Activated T-cell treated with anti-CD3 and anti-CD28 coated beads, Interleukin-2, amount 50 U/mL, for 72 hours (primary cell): ENCODE measurements around the gene NFKBIZ. TPM values are rescaled to one million over a fixed set of nuclear protein-coding genes. Genes with fewer than 3 reads are reported as not detected.

Experiments used
- ATAC-seq, 2 donors: fragments of 150-1000 bp; cut with Tn5 transposase; replicated peaks in 1 of 2; 2 replicates each; pipeline ENCODE4 v1.10.0; 2021; ENCODE audit warnings: moderate library complexity in 2 of 2, mild to moderate bottlenecking in 1 of 2
- DNase-seq, 2 donors: peaks; one replicate each; pipeline ENCODE4 v3.0.0; 2021 to 2022; ENCODE audit warnings: mixed read lengths in 1 of 2
- H3K27ac Mint-ChIP-seq: one replicate; pipeline ENCODE4 v1.8.0; 2022; ENCODE audit warnings: mild to moderate bottlenecking, moderate library complexity, mixed read lengths
- H3K27me3 Mint-ChIP-seq: one replicate; pipeline ENCODE4 v1.8.0; 2022; ENCODE audit warnings: low read depth, mixed read lengths
- H3K36me3 Mint-ChIP-seq, 2 donors: one replicate each; pipeline ENCODE4 v1.8.0; 2022; ENCODE audit warnings: mixed read lengths in 2 of 2, mild to moderate bottlenecking in 1 of 2; ENCODE audit not compliant: insufficient read depth in 2 of 2
- H3K4me1 Mint-ChIP-seq: one replicate; pipeline ENCODE4 v1.8.0; 2022; ENCODE audit warnings: low read depth, mixed read lengths
- H3K4me3 Mint-ChIP-seq, 2 donors: one replicate each; pipeline ENCODE4 v1.8.0; 2022; ENCODE audit warnings: mild to moderate bottlenecking in 2 of 2, mixed read lengths in 2 of 2, moderate library complexity in 2 of 2
- H3K9me3 Mint-ChIP-seq, 2 donors: one replicate each; pipeline ENCODE4 v1.8.0; 2022; ENCODE audit warnings: mixed read lengths in 2 of 2
- total RNA-seq, 2 donors: library from RNA; stranded (reverse); gene quantifications; one replicate each; pipeline ENCODE4 v1.2.3, GENCODE V29; 2022

NFKBIZ gene
- total RNA-seq, 2 donors from 2014 or later = 116 to 208 TPM

DNA sequence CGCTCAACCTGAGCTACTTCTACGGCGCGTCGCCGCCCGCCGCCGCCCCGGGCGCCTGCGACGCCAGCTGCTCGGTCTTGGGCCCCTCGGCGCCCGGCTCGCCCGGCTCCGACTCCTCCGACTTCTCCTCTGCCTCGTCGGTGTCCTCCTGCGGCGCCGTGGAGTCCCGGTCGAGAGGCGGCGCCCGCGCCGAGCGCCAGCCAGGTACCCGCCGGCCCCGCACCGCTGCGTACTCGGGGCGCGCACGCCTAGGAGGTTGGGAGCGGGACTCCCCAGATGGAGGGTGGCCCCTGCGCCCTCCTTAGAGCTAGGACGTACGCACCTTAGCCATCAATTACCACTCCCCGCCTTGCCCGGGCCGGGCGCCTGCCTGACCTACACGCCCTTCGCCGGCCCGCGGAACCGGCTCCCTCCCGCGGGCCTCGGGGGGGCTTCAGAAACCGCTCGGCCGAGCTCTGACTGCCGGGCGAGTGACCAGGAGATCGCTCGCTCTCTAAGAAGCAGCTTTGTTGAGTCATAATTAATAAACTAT lies 466 bp downstream of the NFKBIZ start:
- DNase-seq = peak; percentile 67 to 72
- H3K27ac Mint-ChIP-seq = peak overlapping the region; percentile 100
- ATAC-seq = peak; percentile 33 to 38
- peaks cover 40 to 47% of the 10 kb centered on the region in 2 donors for H3K36me3 Mint-ChIP-seq
- no peaks in the 10 kb centered on the region for H3K9me3 Mint-ChIP-seq
- H3K4me3 Mint-ChIP-seq = peak overlapping the region; percentile 92 to 98
- peaks cover 48% of the 10 kb centered on the region for H3K4me1 Mint-ChIP-seq
- no peaks in the 10 kb centered on the region for H3K27me3 Mint-ChIP-seq

DNA sequence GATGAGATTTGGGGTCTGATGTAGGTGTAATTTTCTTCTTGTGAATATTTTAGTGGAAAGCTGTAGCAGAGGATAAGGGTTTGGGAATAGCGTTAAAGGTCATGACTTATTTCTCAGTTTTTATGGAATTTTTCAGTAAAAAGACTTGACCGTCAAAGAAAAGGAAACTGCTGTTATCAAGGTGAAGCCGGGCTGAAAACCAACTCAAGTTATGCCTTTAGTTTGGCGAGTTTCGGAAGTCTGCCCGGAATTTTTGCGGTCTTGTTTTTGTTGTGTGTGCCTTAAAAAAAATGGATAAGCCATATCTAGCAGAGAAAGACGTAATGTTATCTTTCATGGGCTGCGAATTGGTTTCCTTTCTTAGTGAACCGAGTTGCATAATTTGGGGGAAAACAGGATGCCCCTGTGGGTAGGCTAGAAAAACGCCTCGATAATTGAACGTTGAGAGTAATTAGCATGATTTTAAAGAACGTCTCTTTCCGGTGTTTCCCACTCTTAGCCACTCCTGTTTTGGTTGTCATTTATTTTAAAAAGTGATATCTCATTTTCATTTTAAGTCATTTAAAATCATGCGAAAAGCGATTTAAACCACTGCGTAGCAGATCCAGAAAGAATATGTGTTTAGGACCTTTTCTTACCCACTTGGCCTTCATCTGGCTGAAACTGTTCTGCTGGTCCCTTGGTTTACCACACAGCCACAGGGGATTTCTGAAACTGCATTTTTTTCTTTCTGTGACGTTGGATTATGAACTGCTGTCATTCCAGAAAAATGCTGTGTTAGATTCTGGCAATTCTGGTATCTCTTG lies 1.1 kb downstream of the NFKBIZ start:
- H3K4me1 Mint-ChIP-seq = peaks cover 54% of the 10 kb centered on the region
- H3K27ac Mint-ChIP-seq = peak overlapping the region; percentile 100
- ATAC-seq (peak; percentile 45 to 61), DNase-seq (peak; percentile 77 to 78)
- H3K36me3 Mint-ChIP-seq = peaks cover 45 to 54% of the 10 kb centered on the region in 2 donors
- H3K9me3 Mint-ChIP-seq = no peaks in the 10 kb centered on the region
- peak overlapping the region; percentile 92 to 98 for H3K4me3 Mint-ChIP-seq
- H3K27me3 Mint-ChIP-seq = no peaks in the 10 kb centered on the region

DNA sequence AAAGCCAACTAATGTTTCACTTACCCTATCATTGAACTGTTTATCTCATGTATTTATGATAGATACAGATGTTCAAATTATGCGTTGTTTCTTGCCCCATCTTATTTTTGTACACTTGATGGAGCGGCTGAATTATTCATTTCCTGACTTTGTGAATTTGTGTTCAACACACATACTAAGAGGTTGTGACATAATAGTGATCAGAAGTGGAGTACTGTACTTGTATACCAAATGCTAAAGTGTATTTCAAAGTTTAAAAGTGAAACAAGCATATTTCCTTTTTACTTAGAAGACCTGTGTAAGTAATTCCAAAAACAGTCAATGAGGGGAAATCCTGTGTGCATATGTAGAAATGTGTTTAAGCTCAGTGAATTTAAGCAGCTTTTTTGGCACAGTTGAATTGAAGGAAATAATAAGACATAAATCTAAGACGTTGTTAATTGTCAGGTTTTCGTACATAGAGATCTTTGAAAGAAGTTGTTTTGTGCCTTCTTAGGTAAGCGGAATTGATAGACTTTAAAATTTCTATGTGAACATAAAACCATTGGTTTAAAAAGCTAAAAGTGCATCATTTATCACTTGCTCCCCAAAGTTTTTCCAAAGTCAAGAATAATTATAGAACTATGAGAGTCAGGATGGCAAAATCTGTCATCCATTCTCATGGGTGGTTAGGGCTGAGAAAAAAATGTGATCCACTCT lies 1.9 kb downstream of the NFKBIZ start:
- peaks cover 59% of the 10 kb centered on the region for H3K4me1 Mint-ChIP-seq
- ATAC-seq (peak; percentile 29 to 37), DNase-seq (no peak)
- no peaks in the 10 kb centered on the region for H3K9me3 Mint-ChIP-seq
- H3K36me3 Mint-ChIP-seq = peaks cover 45 to 58% of the 10 kb centered on the region in 2 donors
- no peaks in the 10 kb centered on the region for H3K27me3 Mint-ChIP-seq
- peak overlapping the region; percentile 92 to 98 for H3K4me3 Mint-ChIP-seq
- H3K27ac Mint-ChIP-seq = peak overlapping the region; percentile 100

DNA sequence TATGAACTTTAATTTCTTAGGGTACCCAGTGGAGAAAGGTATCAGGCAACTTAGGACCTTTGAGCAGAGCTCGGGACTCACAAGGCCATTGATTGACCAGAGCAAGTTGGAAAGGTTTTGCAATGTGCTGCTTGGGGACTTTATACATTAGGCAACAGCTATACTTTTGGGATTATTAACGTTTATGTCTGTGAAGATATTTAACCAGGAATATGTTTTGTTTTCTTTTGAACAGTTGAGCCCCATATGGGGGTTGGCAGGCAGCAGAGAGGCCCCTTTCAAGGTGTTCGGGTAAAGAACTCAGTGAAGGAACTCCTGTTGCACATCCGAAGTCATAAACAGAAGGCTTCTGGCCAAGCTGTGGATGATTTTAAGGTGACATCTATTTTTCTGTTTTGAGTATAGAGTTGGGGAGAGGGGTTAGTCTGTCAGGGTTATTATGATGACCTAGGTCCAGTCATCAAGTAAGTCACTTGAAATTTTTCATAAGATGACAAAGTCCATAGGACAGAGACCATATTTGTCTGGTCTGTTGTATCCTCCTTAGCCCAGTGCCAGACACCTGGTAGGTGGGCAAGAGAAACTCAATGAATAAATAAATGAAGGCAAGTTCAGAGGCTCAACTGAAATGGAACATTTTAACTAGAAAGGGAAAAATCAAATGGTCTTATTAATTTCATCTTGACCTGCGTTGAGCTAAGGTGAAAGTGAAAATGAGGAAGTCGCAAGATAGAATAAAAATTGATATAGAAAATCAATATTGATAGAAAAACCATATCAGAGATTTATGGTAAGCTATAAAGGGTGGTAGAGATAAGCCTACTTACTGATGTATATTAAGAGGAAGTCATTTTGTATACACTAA lies 2.8 kb downstream of the NFKBIZ start:
- H3K27me3 Mint-ChIP-seq = no peaks in the 10 kb centered on the region
- H3K36me3 Mint-ChIP-seq = peaks cover 45 to 67% of the 10 kb centered on the region in 2 donors
- peaks cover 65% of the 10 kb centered on the region for H3K4me1 Mint-ChIP-seq
- H3K4me3 Mint-ChIP-seq = peak overlapping the region; percentile 92 to 98
- ATAC-seq (no peak), DNase-seq (no peak)
- no peaks in the 10 kb centered on the region for H3K9me3 Mint-ChIP-seq
- H3K27ac Mint-ChIP-seq = peak overlapping the region; percentile 100

DNA sequence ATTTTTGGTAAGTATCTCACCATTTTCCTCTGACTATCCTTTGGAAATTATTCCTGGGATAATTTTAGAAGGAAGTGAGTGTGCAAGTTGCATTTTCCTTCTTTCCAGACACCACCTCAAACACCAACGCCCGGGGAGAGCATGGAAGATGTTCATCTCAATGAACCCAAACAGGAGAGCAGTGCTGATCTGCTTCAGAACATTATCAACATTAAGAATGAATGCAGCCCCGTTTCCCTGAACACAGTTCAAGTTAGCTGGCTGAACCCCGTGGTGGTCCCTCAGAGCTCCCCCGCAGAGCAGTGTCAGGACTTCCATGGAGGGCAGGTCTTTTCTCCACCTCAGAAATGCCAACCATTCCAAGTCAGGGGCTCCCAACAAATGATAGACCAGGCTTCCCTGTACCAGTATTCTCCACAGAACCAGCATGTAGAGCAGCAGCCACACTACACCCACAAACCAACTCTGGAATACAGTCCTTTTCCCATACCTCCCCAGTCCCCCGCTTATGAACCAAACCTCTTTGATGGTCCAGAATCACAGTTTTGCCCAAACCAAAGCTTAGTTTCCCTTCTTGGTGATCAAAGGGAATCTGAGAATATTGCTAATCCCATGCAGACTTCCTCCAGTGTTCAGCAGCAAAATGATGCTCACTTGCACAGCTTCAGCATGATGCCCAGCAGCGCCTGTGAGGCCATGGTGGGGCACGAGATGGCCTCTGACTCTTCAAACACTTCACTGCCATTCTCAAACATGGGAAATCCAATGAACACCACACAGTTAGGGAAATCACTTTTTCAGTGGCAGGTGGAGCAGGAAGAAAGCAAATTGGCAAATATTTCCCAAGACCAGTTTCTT lies 3.9 kb downstream of the NFKBIZ start:
- H3K36me3 Mint-ChIP-seq = peaks cover 51 to 76% of the 10 kb centered on the region in 2 donors
- peak overlapping the region; percentile 92 to 98 for H3K4me3 Mint-ChIP-seq
- no peaks in the 10 kb centered on the region for H3K9me3 Mint-ChIP-seq
- DNase-seq (no peak), ATAC-seq (no peak)
- no peaks in the 10 kb centered on the region for H3K27me3 Mint-ChIP-seq
- H3K4me1 Mint-ChIP-seq = peaks cover 72% of the 10 kb centered on the region
- peak overlapping the region; percentile 100 for H3K27ac Mint-ChIP-seq

DNA sequence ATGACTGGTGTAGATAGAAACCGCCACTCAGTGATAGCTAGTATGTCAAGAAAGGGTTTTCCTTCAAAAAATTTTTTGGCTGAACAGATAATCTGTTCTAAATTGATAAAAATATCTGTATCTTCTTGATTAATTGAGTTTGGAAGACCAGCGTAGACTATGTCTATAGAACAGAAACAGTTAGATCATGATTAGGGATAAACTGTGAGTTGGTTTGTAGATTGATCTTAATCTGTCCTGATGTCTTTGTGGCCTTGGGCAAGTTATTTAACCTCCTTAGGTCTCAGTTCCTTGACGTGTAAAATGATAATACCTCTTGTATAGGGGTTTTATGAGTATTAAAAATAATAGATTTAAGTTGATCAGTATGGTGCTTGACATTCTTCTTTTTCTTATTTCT lies 4.7 kb downstream of the NFKBIZ start:
- Mint-ChIP-seq H3K4me1 (peaks cover 73% of the 10 kb centered on the region), H3K36me3 (peaks cover 58 to 84% of the 10 kb centered on the region in 2 donors), H3K27me3 (no peaks in the 10 kb centered on the region), H3K27ac (peak overlapping the region; percentile 79), H3K4me3 (peak overlapping the region; percentile 92 to 98), H3K9me3 (no peaks in the 10 kb centered on the region)
- ATAC-seq (no peak), DNase-seq (no peak)

DNA sequence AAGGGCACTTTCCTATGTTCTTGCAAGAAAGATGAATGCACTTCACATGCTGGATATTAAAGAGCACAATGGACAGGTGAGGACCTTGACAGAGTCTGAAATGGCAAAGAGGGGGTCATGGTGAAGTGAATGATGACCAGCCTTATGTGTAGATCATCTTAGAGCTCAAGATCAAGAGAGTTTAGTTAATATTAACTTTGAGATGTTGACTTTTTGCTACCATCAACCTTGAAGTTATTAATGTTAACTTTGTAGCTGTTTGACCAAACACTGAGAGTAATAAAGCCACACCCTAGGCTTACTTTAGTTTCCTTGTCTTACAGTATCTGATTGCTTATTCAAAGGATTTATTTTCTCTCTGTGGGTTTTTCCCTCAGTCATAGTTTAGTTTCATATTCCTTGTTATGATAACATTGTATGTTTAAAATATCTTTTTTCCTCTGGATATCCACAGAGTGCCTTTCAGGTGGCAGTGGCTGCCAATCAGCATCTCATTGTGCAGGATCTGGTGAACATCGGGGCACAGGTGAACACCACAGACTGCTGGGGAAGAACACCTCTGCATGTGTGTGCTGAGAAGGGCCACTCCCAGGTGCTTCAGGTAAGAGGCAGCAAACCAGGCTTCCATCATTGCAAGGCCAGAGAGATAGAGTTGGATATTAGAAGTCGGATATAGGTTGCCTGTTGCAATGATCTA lies 5.4 kb downstream of the NFKBIZ start:
- Mint-ChIP-seq H3K27ac (peak overlapping the region; percentile 79), H3K4me1 (peaks cover 81% of the 10 kb centered on the region), H3K27me3 (no peaks in the 10 kb centered on the region), H3K9me3 (no peaks in the 10 kb centered on the region), H3K4me3 (peak overlapping the region in 1 of 2 donors; percentile 98), H3K36me3 (peaks cover 61 to 91% of the 10 kb centered on the region in 2 donors)
- ATAC-seq (no peak), DNase-seq (no peak)

DNA sequence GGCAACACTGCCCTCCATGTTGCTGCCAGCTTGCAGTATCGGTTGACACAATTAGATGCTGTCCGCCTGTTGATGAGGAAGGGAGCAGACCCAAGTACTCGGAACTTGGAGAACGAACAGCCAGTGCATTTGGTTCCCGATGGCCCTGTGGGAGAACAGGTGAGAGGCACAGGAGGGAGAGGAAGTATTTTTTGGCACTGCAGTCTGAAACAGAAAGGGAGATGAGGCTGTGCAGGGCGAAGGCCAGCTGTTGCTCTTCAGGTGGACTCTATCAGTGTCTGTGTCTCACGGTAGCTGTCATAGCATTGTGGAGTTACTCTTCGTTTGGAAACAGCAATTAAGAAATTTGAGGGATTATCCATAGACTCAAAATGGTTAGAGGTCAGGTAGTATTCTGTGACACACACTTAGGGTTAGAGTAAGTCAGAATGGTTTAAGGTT lies 8.0 kb downstream of the NFKBIZ start:
- DNase-seq = no peak
- Mint-ChIP-seq H3K9me3 (no peaks in the 10 kb centered on the region), H3K36me3 (peaks cover 44 to 88% of the 10 kb centered on the region in 2 donors), H3K27ac (peak overlapping the region; percentile 30), H3K27me3 (no peaks in the 10 kb centered on the region), H3K4me3 (peak overlapping the region; percentile 13 to 40), H3K4me1 (peaks cover 85% of the 10 kb centered on the region)
- peak in 1 of 2 donors; percentile 4 for ATAC-seq

DNA sequence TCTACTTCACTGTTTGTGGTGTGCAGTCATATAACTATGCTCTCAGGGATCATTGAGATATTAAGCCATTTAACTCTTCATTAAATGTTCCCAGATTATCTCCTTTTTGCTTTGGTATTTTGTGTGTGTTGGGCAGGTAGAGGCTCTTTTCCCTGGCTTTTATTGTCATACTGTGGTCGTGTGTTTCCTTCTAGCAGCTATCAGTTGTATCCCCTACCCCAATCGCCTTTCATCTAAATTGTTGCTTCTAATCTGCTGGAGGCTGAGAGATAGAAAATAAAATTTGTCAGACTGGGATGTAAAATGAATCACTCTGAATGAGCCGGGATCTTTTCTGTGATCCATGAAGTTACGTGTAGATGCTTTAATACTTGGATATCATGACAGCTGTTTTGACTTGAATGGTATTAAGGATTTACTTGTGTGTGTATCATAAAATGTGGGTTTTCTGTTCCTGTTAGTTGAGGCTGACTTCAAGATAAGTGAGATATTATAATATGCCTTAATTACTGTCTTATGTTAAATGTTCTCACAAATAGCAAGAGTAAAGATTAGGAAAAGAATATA lies 9.2 kb downstream of the NFKBIZ start:
- no peaks in the 10 kb centered on the region for H3K9me3 Mint-ChIP-seq
- H3K27ac Mint-ChIP-seq = peak overlapping the region; percentile 82
- peaks cover 85% of the 10 kb centered on the region for H3K4me1 Mint-ChIP-seq
- H3K27me3 Mint-ChIP-seq = no peaks in the 10 kb centered on the region
- peak overlapping the region; percentile 2 to 30 for H3K4me3 Mint-ChIP-seq
- H3K36me3 Mint-ChIP-seq = peaks cover 35 to 76% of the 10 kb centered on the region in 2 donors
- ATAC-seq (no peak), DNase-seq (no peak)

DNA sequence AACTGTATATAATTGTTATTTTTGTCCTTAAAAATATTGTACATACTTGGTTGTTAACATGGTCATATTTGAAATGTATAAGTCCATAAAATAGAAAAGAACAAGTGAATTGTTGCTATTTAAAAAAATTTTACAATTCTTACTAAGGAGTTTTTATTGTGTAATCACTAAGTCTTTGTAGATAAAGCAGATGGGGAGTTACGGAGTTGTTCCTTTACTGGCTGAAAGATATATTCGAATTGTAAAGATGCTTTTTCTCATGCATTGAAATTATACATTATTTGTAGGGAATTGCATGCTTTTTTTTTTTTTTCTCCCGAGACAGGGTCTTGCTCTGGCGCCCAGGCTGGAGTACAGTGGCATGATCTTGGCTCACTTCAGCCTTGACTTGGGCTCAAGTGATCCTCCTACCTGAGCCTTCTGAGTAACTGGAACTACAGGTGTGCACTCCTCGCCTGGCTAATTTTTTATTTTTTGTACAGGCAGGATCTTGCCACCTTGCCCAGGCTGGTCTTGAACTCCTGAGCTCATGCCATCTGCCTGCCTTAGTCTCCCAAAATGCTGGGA lies 10.7 kb downstream of the NFKBIZ start:
- ATAC-seq (no peak), DNase-seq (no peak)
- H3K4me3 Mint-ChIP-seq = peak overlapping the region in 1 of 2 donors; percentile 18
- no peaks in the 10 kb centered on the region for H3K9me3 Mint-ChIP-seq
- peaks cover 79% of the 10 kb centered on the region for H3K4me1 Mint-ChIP-seq
- no peaks in the 10 kb centered on the region for H3K27me3 Mint-ChIP-seq
- H3K36me3 Mint-ChIP-seq = peaks cover 27 to 62% of the 10 kb centered on the region in 2 donors
- peak overlapping the region; percentile 64 for H3K27ac Mint-ChIP-seq

DNA sequence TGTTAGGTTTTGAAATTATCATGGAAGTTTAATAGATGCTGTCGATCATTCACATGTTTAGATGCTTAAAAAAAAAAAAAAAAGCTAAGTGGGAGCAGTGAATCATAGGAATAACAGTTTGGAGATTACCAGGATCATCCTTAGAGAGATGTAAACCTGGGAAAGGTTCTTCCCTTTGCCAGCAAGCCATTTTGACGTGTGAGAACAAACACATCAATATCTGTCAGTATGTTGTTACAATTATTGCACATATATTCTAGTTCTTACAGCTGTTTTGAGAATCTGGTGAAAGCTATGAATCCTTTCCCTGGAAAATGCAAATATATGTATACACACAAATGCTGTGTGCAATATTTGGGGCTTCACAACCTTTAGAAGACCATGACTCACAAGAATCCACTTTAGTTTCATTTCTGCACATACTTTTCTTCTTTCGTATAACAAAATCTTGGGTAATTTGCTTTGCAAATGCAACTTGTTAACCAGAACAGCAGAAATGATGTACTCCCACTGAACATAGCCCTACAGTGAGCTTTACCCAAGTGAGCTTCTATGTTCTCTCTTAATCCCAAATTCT lies 12.0 kb downstream of the NFKBIZ start:
- DNase-seq (no peak), ATAC-seq (peak; percentile 52 to 56)
- Mint-ChIP-seq H3K36me3 (peaks cover 23 to 52% of the 10 kb centered on the region in 2 donors), H3K4me3 (peak overlapping the region in 1 of 2 donors; percentile 13), H3K4me1 (peaks cover 70% of the 10 kb centered on the region), H3K27me3 (no peaks in the 10 kb centered on the region), H3K27ac (peak overlapping the region; percentile 76), H3K9me3 (no peaks in the 10 kb centered on the region)
